Measurements from ENCODE around the gene PTK7.
"Not testable (repeated sequence)": the region's sequence is repeated elsewhere in the genome, so short reads cannot be mapped to it uniquely, and the experiment has no call there.

The PTK7 gene

GRCh38 chr6:43054206-43054943 is 21.7 kb upstream of the PTK7 start:
- DNase-seq: no peak

- DNase-seq: no peak
These were observed 20.1 kb upstream of the PTK7 start for GRCh38 chr6:43055966-43056365.

GRCh38 chr6:43058531-43058930 is 17.6 kb upstream of the PTK7 start:
- no peak for DNase-seq

DNA sequence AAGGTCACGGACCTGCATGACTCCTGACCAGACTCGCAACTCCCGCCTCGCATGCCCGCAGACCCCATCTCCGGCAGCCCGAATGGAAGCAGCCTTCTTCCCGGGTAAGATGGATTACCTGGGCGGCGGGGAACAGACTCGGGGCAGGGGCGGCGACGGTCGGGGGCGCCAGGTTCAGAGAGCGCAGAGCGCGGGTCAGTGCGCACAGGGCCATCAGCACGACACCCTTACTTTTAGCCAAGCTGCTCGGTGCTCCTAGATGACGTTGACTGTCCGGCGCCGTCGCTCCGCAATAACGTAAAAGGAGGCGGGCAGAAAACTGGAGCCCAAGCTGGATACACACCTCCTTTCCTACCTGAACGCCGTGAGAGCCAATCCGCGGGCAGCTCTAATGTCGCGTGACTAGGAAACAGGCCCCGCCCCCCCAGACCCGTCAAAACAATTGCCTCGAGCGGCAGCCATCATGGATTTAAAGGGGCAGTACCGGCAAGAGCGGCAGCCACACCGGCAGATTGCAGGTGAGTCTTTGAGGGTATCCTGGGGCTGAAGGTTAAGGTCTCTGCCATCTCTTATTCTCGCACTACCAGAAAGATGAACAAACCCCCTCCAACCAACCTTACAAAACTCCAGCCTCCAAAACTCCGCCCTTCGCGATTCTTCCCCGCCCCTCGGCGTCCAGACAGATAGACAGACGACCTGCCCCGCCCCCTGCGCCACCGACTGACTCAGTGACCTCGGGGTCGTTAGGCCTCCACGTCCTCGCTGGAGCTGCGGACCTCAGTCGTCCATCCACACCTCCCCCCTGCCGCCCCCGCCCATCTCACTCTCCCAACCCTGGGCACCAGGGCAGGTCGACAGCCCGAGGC is 16.7 kb upstream of the PTK7 start, which contains the start of the genes KLC4 and MRPL2:
TSS of gene KLC4 (plus strand) at position 464 of the 866 bp plus-strand sequence. CDS start 1,705 bp downstream, outside the sequence.
TSS of gene MRPL2 (minus strand) at position 267 of the 866 bp plus-strand sequence. CDS start at position 214, 53 bp downstream.
- DNase-seq: peak; percentile 92

- no peak for DNase-seq
These were observed 15.9 kb upstream of the PTK7 start for GRCh38 chr6:43060034-43060754.

- DNase-seq: no peak
These were observed 15.1 kb upstream of the PTK7 start for GRCh38 chr6:43060755-43061633.

DNA sequence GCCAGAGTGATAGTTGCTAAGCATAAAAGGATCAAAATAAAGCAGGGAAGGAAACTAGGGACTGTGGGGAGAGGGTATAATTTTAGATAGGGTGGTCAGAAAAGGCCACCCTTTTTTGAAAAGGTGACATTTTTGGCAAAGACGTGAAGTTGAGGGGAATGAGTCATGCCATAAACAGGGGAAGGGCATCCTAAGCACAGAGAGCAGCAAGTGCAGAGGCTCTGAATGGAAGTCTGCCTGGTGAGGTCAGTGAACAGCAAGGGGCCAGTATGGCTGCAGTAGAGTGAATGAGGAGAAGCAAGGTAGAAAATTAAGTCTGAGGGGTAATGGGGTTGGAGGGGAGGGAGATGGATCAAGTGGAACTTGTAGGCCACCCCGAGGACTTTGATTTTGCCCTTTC is 14.3 kb upstream of the PTK7 start:
- no peak for DNase-seq

GRCh38 chr6:43062818-43063217 is 13.3 kb upstream of the PTK7 start:
- DNase-seq: no peak

GRCh38 chr6:43070028-43070632 is 6.0 kb upstream of the PTK7 start:
- no peak for DNase-seq

GRCh38 chr6:43074847-43075669 is 1.1 kb upstream of the PTK7 start:
- no peak for DNase-seq

DNA sequence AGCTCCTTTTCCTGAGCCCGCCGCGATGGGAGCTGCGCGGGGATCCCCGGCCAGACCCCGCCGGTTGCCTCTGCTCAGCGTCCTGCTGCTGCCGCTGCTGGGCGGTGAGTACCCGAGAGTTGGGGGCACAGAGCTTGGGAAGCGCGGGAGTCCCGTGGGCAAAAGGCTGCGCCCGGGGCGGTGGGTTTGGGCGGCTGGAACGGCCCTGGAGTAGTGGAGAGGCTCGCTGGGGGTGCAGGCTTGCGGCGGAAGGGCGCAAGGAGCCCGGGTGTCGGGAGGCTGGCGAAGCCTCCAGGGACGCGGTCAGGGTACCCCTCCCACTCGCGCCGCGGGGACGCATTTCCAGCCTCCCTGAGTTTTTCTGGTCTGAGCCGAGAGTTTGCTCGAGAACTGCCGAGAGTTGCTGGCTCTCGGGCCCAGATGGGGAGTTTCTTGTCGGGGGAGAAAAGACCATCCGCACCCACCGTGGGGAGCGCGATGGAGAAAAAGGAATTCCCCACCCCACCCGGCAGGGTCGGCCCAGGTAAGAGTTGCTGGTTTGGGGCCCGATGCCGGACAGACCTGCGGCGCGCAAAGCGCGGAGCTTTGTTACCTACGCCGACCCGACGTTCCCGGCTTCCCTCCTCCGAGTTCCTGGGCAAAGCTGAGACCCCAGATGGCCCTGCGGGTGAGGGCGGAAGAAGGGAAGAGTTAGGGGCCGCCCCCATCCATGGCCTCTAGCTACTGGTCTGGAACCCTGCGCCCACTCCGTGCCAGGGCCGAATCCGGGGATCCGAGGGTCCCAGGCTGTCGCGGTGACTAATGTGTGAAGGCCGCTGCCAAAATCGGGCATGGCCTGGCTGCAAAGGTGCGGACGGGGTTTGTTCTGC is 584 bp downstream of the PTK7 start:
- DNase-seq: no peak

GRCh38 chr6:43077333-43077809 is 1.3 kb downstream of the PTK7 start:
- no peak for DNase-seq

DNA sequence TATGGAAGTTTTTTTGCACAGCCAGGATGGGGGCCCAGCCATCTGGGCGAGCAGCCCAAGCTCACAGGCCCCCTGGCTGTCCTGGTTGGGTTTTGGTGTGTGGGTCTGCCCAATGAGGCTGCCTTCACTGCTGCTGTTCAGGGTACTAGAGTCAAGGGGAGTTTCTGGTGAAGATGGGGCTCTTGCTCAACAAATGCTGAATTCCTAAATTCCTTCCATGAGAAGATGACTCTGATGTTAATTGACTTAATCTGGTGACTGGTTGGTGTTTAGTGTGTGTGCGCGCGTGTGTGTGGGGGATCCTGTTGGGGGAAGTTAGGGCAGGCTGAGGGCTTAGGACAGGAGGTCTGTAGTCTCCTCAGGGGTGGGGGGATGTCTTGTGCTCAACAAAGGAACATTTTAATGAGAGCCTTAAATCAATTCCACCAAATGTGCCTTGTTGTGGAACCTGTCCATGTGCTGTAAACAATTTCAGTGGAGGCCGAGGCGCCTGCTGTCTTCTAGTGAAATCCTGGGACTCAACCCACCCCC is 1.9 kb downstream of the PTK7 start:
- DNase-seq: no peak

DNA sequence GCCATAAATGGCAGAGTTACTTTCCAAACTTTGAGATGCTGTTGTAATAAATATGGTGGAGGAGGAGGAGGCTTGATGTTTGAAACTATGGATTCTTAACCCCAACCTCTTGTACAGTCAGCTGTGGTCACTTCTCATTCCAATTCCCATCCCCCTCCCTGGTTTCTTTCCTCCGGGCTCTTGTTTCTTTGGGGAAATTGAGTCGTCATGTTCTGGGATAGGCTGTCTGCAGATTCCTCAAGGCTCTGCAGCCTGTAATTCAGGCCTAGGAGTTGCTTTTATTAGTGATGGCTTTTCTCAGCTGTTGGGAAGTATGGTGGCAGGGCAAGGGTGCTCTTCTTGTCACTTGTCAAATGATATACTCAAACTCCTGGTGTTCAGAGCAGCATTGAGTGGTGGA is 2.6 kb downstream of the PTK7 start:
- DNase-seq: no peak

- no peak for DNase-seq
These were observed 4.9 kb downstream of the PTK7 start for GRCh38 chr6:43081043-43081442.

GRCh38 chr6:43081922-43082321 is 5.8 kb downstream of the PTK7 start:
- not testable (repeated sequence) for DNase-seq

DNA sequence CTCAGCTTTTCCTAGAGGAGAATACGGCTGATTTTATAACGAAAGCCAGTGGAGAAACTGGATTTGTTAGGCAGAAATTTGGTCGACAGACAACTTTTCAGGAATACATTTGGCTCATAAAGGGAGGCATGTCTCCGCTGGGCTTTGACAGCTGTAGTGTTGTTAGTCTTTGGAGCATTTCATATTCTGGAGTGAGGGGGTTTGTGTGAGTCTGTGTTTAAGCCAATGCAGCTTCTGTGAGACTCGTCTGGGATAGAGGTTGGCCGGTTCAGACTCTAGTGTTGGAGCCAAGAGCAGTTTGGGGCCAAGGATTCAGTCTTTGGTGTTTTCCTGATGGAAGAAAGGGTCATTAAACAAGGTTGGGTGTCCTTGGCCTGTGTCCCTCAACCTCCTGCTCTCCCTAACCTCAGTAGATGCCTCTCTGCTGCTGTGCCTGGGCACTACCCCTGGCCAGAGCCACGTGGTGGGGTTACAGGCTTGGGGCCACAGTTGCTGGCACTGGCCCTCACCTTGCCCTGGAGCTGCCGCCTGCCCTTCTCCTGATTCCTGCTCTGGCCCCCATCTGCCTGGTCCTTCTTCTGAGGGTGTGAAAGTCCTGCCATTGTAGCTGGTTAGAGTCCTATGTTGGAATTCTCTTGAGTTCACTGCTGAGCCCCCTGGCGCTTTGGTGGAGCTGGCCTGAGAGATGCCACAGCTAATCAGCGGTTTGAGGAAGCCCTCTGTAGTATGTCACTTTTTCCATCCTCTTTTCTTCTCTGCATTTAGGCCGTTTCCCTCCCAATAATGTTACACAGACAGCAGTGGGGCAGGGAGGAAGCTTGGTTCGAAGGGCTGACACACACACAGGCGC is 6.9 kb downstream of the PTK7 start:
- no peak for DNase-seq

GRCh38 chr6:43086022-43086658 is 10.0 kb downstream of the PTK7 start:
- no peak for DNase-seq
